ENCODE data around the gene ATL1. TPM values are rescaled to one million over a fixed set of nuclear protein-coding genes. Genes with fewer than 3 reads are reported as not detected.

Gene ATL1
- total RNA-seq, 2 experiments from 2014 or later: 0.82 to 1.6 TPM

- Histone ChIP-seq H4K20me1 (ENCODE audit: insufficient read depth, low read length) (no peaks in the 10 kb centered on the region), H3K4me1 (ENCODE audit: insufficient read depth, low read length, poor library complexity, severe bottlenecking) (no peaks in the 10 kb centered on the region), H3K9me2 (ENCODE audit: insufficient read depth, low read length) (no peaks in the 10 kb centered on the region), H3K4me2 (ENCODE audit: low read length) (no peak overlapping the region), H3K9me3 (ENCODE audit: low read length) (no peaks in the 10 kb centered on the region), H3K4me3 (ENCODE audit: low read depth, low read length, poor library complexity, severe bottlenecking) (no peak overlapping the region), H3K36me3 (ENCODE audit: insufficient read depth, low read length) (no peaks in the 10 kb centered on the region), H3K27ac (ENCODE audit: low read depth, low read length, poor library complexity, severe bottlenecking) (no peak overlapping the region), H3K79me2 (ENCODE audit: insufficient read depth, low read depth, low read length) (no peaks in the 10 kb centered on the region), H2AFZ (ENCODE audit: low read length) (no peak overlapping the region)
- peak; percentile 45 for DNase-seq (ENCODE audit: low spot score)
- ChIA-PET CTCF (ENCODE audit: unreplicated experiment) (no interaction called here), POLR2A (interaction anchor here (0.7 to 1.3 kb wide), 3 partner anchors 176 to 568 kb away, joined by 3 to 5 read pairs (median 4); no protein-coding TSS in a partner anchor)
- no TSS peak for BruUV-seq (replicated peaks)
- intact Hi-C loops (cut with micrococcal nuclease; ENCODE audit: unreplicated experiment): loop anchor here (2.0 to 10.0 kb wide), 2 partner anchors 261 to 615 kb away; no protein-coding TSS in a partner anchor
- TF ChIP-seq CTCF (conservative IDR thresholded peaks at IDR 0.05; ENCODE audit: low read length) (peak; percentile 87), EZH2phosphoT487 (IDR thresholded peaks at IDR 0.05; ENCODE audit: borderline replicate concordance, low read depth, low read length) (no peak)
These were observed 39.9 kb downstream of the ATL1 start for GRCh38 chr14:50599700-50600444.

GRCh38 chr14:50600849-50601248, 40.9 kb downstream of the ATL1 start:
- intact Hi-C loops (cut with micrococcal nuclease; ENCODE audit: unreplicated experiment): loop anchor here (2.0 to 10.0 kb wide), 2 partner anchors 260 to 614 kb away; no protein-coding TSS in a partner anchor
- BruUV-seq (replicated peaks): no TSS peak

More at GRCh38 chr14:50600849-50601248, 40.9 kb downstream of the ATL1 start:
- H3K27ac ChIP-seq (ENCODE audit: low read depth, low read length, poor library complexity, severe bottlenecking): no peak overlapping the region
- no peaks in the 10 kb centered on the region for H3K9me3 ChIP-seq (ENCODE audit: low read length)
- no peak overlapping the region for H2AFZ ChIP-seq (ENCODE audit: low read length)
- ChIA-PET CTCF (ENCODE audit: unreplicated experiment) (interaction anchor here (0.7 to 1.1 kb wide), 2 partner anchors 22 to 191 kb away, joined by 3 read pairs; no protein-coding TSS in a partner anchor), POLR2A (interaction anchor here (0.6 to 1.3 kb wide), 5 partner anchors 16 to 260 kb away, joined by 3 to 5 read pairs (median 4); no protein-coding TSS in a partner anchor)
- H3K4me1 ChIP-seq (ENCODE audit: insufficient read depth, low read length, poor library complexity, severe bottlenecking): no peaks in the 10 kb centered on the region
- TF ChIP-seq CTCF (conservative IDR thresholded peaks at IDR 0.05; ENCODE audit: low read length) (no peak), EZH2phosphoT487 (IDR thresholded peaks at IDR 0.05; ENCODE audit: borderline replicate concordance, low read depth, low read length) (no peak)
- no peak for DNase-seq (ENCODE audit: low spot score)
- no peaks in the 10 kb centered on the region for H3K79me2 ChIP-seq (ENCODE audit: insufficient read depth, low read depth, low read length)
- no peak overlapping the region for H3K4me2 ChIP-seq (ENCODE audit: low read length)
- no peaks in the 10 kb centered on the region for H3K36me3 ChIP-seq (ENCODE audit: insufficient read depth, low read length)
- H3K9me2 ChIP-seq (ENCODE audit: insufficient read depth, low read length): no peaks in the 10 kb centered on the region
- no peaks in the 10 kb centered on the region for H4K20me1 ChIP-seq (ENCODE audit: insufficient read depth, low read length)
- H3K4me3 ChIP-seq (ENCODE audit: low read depth, low read length, poor library complexity, severe bottlenecking): no peak overlapping the region

Data from OCI-LY7 (cell line).